HCT116 (cell line): ENCODE data around the gene CKMT2. TPM values are rescaled to one million over a fixed set of nuclear protein-coding genes. Genes with fewer than 3 reads are reported as not detected.

Source experiments
- ATAC-seq: fragments of 200-7000 bp; cut with Tn5 transposase; 2 replicates; pipeline ENCODE4 v1.9.1; 2020; ENCODE audit warnings: mild to moderate bottlenecking, moderate library complexity
- BruUV-seq: library from RNA; stranded (reverse); fragments of 400-500 nt; replicated peaks from 2 replicates; lab custom pipeline; 2021; lab: Mats Ljungman, UMichigan
- CTCF ChIA-PET: fragments of 300-600 bp; sonication (Branson Sonifier 250); formaldehyde crosslinking; loops from one replicate; lab custom pipeline; 2021; ENCODE audit warnings: antibody characterized with exemption; lab: Charles Lee
- POLR2A ChIA-PET: fragments of 300-600, 350-600 bp; sonication (Branson Sonifier 250); formaldehyde crosslinking; loops from one replicate; lab custom pipeline; 2021; ENCODE audit warnings: antibody characterized with exemption; lab: Charles Lee
- RAD21 ChIA-PET, 2 experiments: fragments of 300-600 bp; sonication (Branson Sonifier 250); formaldehyde crosslinking; loops; one replicate each; lab custom pipeline; 2023; ENCODE audit warnings: low total read pairs in 2 of 2; ENCODE audit not compliant: uncharacterized antibody in 2 of 2, unreplicated experiment in 2 of 2, low non-redundant PET in 1 of 2; lab: Charles Lee
- DNase-seq: peaks from one replicate; pipeline ENCODE4 v3.0.0-alpha.2; 2010; ENCODE audit warnings: low read depth, low spot score
- H2AFZ ChIP-seq: fragments of 200-600 bp; shearing (Covaris generic), sonication (generic); 2 replicates; pipeline ENCODE4 v1.6.1; 2017; ENCODE audit warnings: low read depth, mixed run types, mixed read lengths, antibody characterized with exemption, low read length; ENCODE audit not compliant: poor library complexity, severe bottlenecking
- H3K27ac ChIP-seq: 2 replicates; pipeline ENCODE4 v1.5.1; 2012; ENCODE audit warnings: low read depth, low read length
- H3K27me3 ChIP-seq: fragments of 200-600 bp; sonication (generic); 2 replicates; pipeline ENCODE4 v1.6.1; 2016; ENCODE audit warnings: mixed run types, low read length, mixed read lengths; ENCODE audit not compliant: insufficient read depth
- H3K36me3 ChIP-seq, 2 experiments: fragments of 200-500 bp in 1 of 2; fragments of 200-600 bp in 1 of 2; sonication (Bioruptor generic) in 1 of 2; sonication (generic) in 1 of 2; 2 replicates each; pipeline versions ENCODE4 v1.5.1 to v1.6.1; 2014 to 2016; ENCODE audit warnings: low read length in 2 of 2, inconsistent platforms in 1 of 2, mixed read lengths in 1 of 2, mixed run types in 1 of 2; ENCODE audit not compliant: insufficient read depth in 2 of 2, control insufficient read depth in 1 of 2
- H3K4me1 ChIP-seq, 2 experiments: fragments of 200-600 bp in 1 of 2; sonication (generic) in 1 of 2; 2 replicates each; pipeline versions ENCODE4 v1.5.1 to v1.6.1; 2012 to 2017; ENCODE audit warnings: low read length in 2 of 2, inconsistent platforms in 1 of 2, mild to moderate bottlenecking in 1 of 2, mixed read lengths in 1 of 2, mixed run types in 1 of 2, moderate library complexity in 1 of 2; ENCODE audit not compliant: insufficient read depth in 2 of 2, control insufficient read depth in 1 of 2
- H3K4me2 ChIP-seq: fragments of 200-600 bp; sonication (generic); 2 replicates; pipeline ENCODE4 v1.6.1; 2017; ENCODE audit warnings: mixed run types, low read length, mixed read lengths
- H3K4me3 ChIP-seq, 2 experiments: fragments of 200-600 bp in 1 of 2; sonication (generic) in 1 of 2; replicated peaks in 1 of 2; 2 replicates each; pipeline ENCODE4 v1.5.1; 2011 to 2016; ENCODE audit warnings: low read length in 2 of 2, control low read depth in 1 of 2, low read depth in 1 of 2, mild to moderate bottlenecking in 1 of 2, mixed read lengths in 1 of 2, mixed run types in 1 of 2
- H3K79me2 ChIP-seq: fragments of 200-600 bp; sonication (generic); 2 replicates; pipeline ENCODE4 v1.6.1; 2017; ENCODE audit warnings: mild to moderate bottlenecking, mixed run types, low read length, moderate library complexity, mixed read lengths; ENCODE audit not compliant: insufficient read depth
- H3K9ac ChIP-seq: fragments of 200-600 bp; sonication (generic); 2 replicates; pipeline ENCODE4 v1.6.1; 2016; ENCODE audit warnings: low read length, mixed read lengths
- H3K9me2 ChIP-seq: fragments of 200-600 bp; sonication (generic), shearing (Covaris generic); 2 replicates; pipeline ENCODE4 v1.6.1; 2017; ENCODE audit warnings: mixed run types, mild to moderate bottlenecking, moderate library complexity; ENCODE audit not compliant: insufficient read depth
- H3K9me3 ChIP-seq, 2 experiments: fragments of 200-500 bp in 1 of 2; fragments of 200-600 bp in 1 of 2; sonication (Bioruptor generic) in 1 of 2; sonication (generic) in 1 of 2; 2 replicates each; pipeline ENCODE4 v1.6.1; 2014 to 2017; ENCODE audit warnings: low read length in 2 of 2, mixed read lengths in 2 of 2, inconsistent platforms in 1 of 2, low read depth in 1 of 2, mild to moderate bottlenecking in 1 of 2, mixed run types in 1 of 2, moderate library complexity in 1 of 2; ENCODE audit not compliant: control insufficient read depth in 1 of 2, insufficient read depth in 1 of 2
- H4K20me1 ChIP-seq: fragments of 200-600 bp; sonication (generic), shearing (Covaris generic); 2 replicates; pipeline ENCODE4 v1.6.1; 2017; ENCODE audit warnings: mixed run types, mild to moderate bottlenecking, moderate library complexity; ENCODE audit not compliant: insufficient read depth
- CBX3 ChIP-seq: IDR thresholded peaks from 2 replicates; pipeline ENCODE4 v1.6.1; 2012; ENCODE audit warnings: low read depth
- FOSL1 ChIP-seq: IDR thresholded peaks from 2 replicates; pipeline ENCODE4 v1.6.1; 2012; ENCODE audit warnings: low read depth
- POLR2A ChIP-seq: IDR thresholded peaks from 2 replicates; pipeline ENCODE4 v1.7.0; 2011; ENCODE audit warnings: borderline replicate concordance; ENCODE audit not compliant: insufficient read depth, insufficient read length; ENCODE audit errors: extremely low read depth
- REST ChIP-seq: IDR thresholded peaks from 2 replicates; pipeline ENCODE4 v1.6.1; 2012; ENCODE audit warnings: low read depth
- ZBTB33 ChIP-seq: IDR thresholded peaks from 2 replicates; pipeline ENCODE4 v1.6.1; 2011; ENCODE audit warnings: mild to moderate bottlenecking, low read length, moderate library complexity; ENCODE audit not compliant: insufficient replicate concordance; ENCODE audit errors: extremely low read depth
- intact Hi-C: fragments of 100-400 bp; cut with micrococcal nuclease; formaldehyde crosslinking; loops from 2 replicates; pipeline ENCODE4 v1.10.0; 2022
- total RNA-seq: library from RNA; stranded (reverse); gene quantifications from one replicate; pipeline ENCODE4 v1.2.1, GENCODE V29; 2021; ENCODE audit not compliant: unreplicated experiment

Gene CKMT2
- total RNA-seq, 1 experiment from 2014 or later, result not detected

GRCh38 chr5:81313278-81313677, 80.2 kb downstream of the CKMT2 start:
- ATAC-seq (no peak), DNase-seq (no peak)

More at GRCh38 chr5:81313278-81313677, 80.2 kb downstream of the CKMT2 start:
- TF ChIP-seq ZBTB33 (no peak), CBX3 (no peak), FOSL1 (no peak), REST (no peak), POLR2A (no peak)
- no TSS peak for BruUV-seq
- Histone ChIP-seq H3K36me3 (peaks cover 9 to 18% of the 10 kb centered on the region in 2 experiments; a peak in 3 of 4 replicates), H3K4me1 (no peaks in the 10 kb centered on the region), H3K79me2 (no peaks in the 10 kb centered on the region), H2AFZ (no peak overlapping the region), H3K27me3 (no peaks in the 10 kb centered on the region), H3K4me2 (no peak overlapping the region), H3K9me2 (no peaks in the 10 kb centered on the region), H4K20me1 (no peaks in the 10 kb centered on the region), H3K27ac (no peak overlapping the region), H3K4me3 (no peak overlapping the region), H3K9ac (no peak overlapping the region), H3K9me3 (no peaks in the 10 kb centered on the region)
- RAD21 ChIA-PET, result no interaction called here
- CTCF ChIA-PET, result no interaction called here
- intact Hi-C loops, result no loop called here
- POLR2A ChIA-PET, result no interaction called here
